B cell (primary cell): ENCODE data around the gene NLGN1. TPM values are rescaled to one million over a fixed set of nuclear protein-coding genes. Genes with fewer than 3 reads are reported as not detected.

ENCODE experiments used
- ATAC-seq: fragments of 200-7000 bp; cut with Tn5 transposase; one replicate; pipeline ENCODE4 v1.10.0; 2021; ENCODE audit warnings: low read depth, mild to moderate bottlenecking, moderate number of reproducible peaks, moderate library complexity
- CTCF ChIA-PET: fragments of 350-600 bp; sonication (Branson Sonifier 250); formaldehyde crosslinking; loops from one replicate; lab custom pipeline; 2021; ENCODE audit warnings: antibody characterized with exemption, inconsistent platforms; lab: Charles Lee
- POLR2A ChIA-PET: fragments of 350-600 bp; sonication (Branson Sonifier 250); formaldehyde crosslinking; loops from one replicate; lab custom pipeline; 2021; ENCODE audit warnings: antibody characterized with exemption; lab: Charles Lee
- DNase-seq: peaks from one replicate; pipeline ENCODE4 v3.0.0; 2013
- H2AFZ ChIP-seq: 2 replicates; pipeline ENCODE4 v1.6.1; 2012; ENCODE audit warnings: mild to moderate bottlenecking, low read depth, low read length; ENCODE audit not compliant: insufficient read depth, poor library complexity, severe bottlenecking
- H3K27ac ChIP-seq, 2 donors: 1 replicate in 1 of 2; 2 replicates in 1 of 2; pipeline ENCODE4 v1.5.1; 2012 to 2013; ENCODE audit warnings: low read length in 2 of 2, mild to moderate bottlenecking in 2 of 2, moderate library complexity in 1 of 2
- H3K27me3 ChIP-seq, 4 experiments: fragments of 200-600 bp in 1 of 4; sonication (generic) in 1 of 4; replicated peaks in 1 of 4; 1 replicate in 2 of 4; 2 replicates in 2 of 4; pipeline versions ENCODE4 v1.6.1 to v1.7.0; 2013 to 2016; ENCODE audit warnings: low read length in 3 of 4, mild to moderate bottlenecking in 2 of 4, mixed read lengths in 1 of 4, moderate library complexity in 1 of 4; ENCODE audit not compliant: insufficient read depth in 4 of 4, control insufficient read depth in 3 of 4; ENCODE audit errors: control extremely low read depth in 1 of 4
- H3K36me3 ChIP-seq, 2 experiments: replicated peaks in 1 of 2; 1 replicate in 1 of 2; 2 replicates in 1 of 2; pipeline versions ENCODE4 v1.6.1 to v1.7.1; 2013; ENCODE audit warnings: low read length in 1 of 2; ENCODE audit not compliant: insufficient read depth in 2 of 2, control insufficient read depth in 1 of 2; ENCODE audit errors: control extremely low read depth in 1 of 2, extremely low read depth in 1 of 2
- H3K4me1 ChIP-seq, 2 donors: fragments of 200-600 bp in 1 of 2; sonication (generic) in 1 of 2; 1 replicate in 1 of 2; 2 replicates in 1 of 2; pipeline versions ENCODE4 v1.5.1 to v1.6.1; 2013 to 2017; ENCODE audit warnings: low read length in 2 of 2; ENCODE audit not compliant: control insufficient read depth in 2 of 2, insufficient read depth in 2 of 2
- H3K4me2 ChIP-seq: replicated peaks from 2 replicates; pipeline ENCODE3; 2012; ENCODE audit warnings: mild to moderate bottlenecking, low read depth, low read length; ENCODE audit not compliant: poor library complexity, severe bottlenecking
- H3K4me3 ChIP-seq, 5 experiments: fragments of 200-600 bp in 1 of 5; sonication (generic) in 1 of 5; 1 replicate in 3 of 5; 2 replicates in 2 of 5; pipeline versions ENCODE4 v1.5.1 to v1.7.0; 2011 to 2016; ENCODE audit warnings: low read length in 4 of 5, mild to moderate bottlenecking in 4 of 5, low read depth in 2 of 5, control low read depth in 1 of 5, moderate library complexity in 1 of 5; ENCODE audit not compliant: insufficient read depth in 1 of 5; ENCODE audit errors: control extremely low read depth in 1 of 5, extremely low read depth in 1 of 5
- H3K79me2 ChIP-seq: fragments of 200-600 bp; sonication (generic); one replicate; pipeline ENCODE4 v1.6.0; 2016; ENCODE audit warnings: low read length; ENCODE audit not compliant: control insufficient read depth, insufficient read depth
- H3K9ac ChIP-seq: fragments of 200-600 bp; sonication (generic); 2 replicates; pipeline ENCODE4 v1.6.1; 2017; ENCODE audit warnings: mild to moderate bottlenecking, low read length, moderate library complexity
- H3K9me3 ChIP-seq, 3 donors: one replicate each; pipeline versions ENCODE4 v1.6.1 to v1.7.1; 2013; ENCODE audit warnings: low read length in 2 of 3; ENCODE audit not compliant: control insufficient read depth in 2 of 3, insufficient read depth in 1 of 3; ENCODE audit errors: control extremely low read depth in 1 of 3
- H4K20me1 ChIP-seq: 2 replicates; pipeline ENCODE4 v1.6.0; 2012; ENCODE audit warnings: mild to moderate bottlenecking, low read length; ENCODE audit not compliant: insufficient read depth, control insufficient read depth, poor library complexity, severe bottlenecking
- H3K27ac Mint-ChIP-seq: one replicate; pipeline ENCODE4 v1.8.0; 2021; ENCODE audit warnings: mixed read lengths
- H3K27me3 Mint-ChIP-seq: one replicate; pipeline ENCODE4 v1.8.0; 2021; ENCODE audit warnings: mixed read lengths
- H3K4me1 Mint-ChIP-seq: one replicate; pipeline ENCODE4 v1.8.0; 2021; ENCODE audit warnings: mixed read lengths
- H3K4me3 Mint-ChIP-seq: one replicate; pipeline ENCODE4 v1.8.0; 2021; ENCODE audit warnings: mixed read lengths
- H3K9me3 Mint-ChIP-seq: one replicate; pipeline ENCODE4 v1.8.0; 2022; ENCODE audit warnings: mixed read lengths; ENCODE audit not compliant: insufficient read depth
- EZH2 ChIP-seq: IDR thresholded peaks from 2 replicates; pipeline ENCODE4 v1.6.1; 2012; ENCODE audit warnings: borderline replicate concordance, low read depth, mild to moderate bottlenecking, moderate library complexity, low read length; ENCODE audit not compliant: insufficient read depth, poor library complexity, severe bottlenecking
- WGBS: methylation state at CpG from one replicate; pipeline ENCODE4 v1.1.5; 2013; ENCODE audit warnings: missing lambda C conversion rate; ENCODE audit not compliant: insufficient coverage; 5-methylcytosine and 5-hydroxymethylcytosine counted together
- intact Hi-C: fragments of 100-400 bp; cut with micrococcal nuclease; formaldehyde crosslinking; loops from one replicate; pipeline ENCODE4 v1.10.0; 2022
- polyA plus RNA-seq: library from polyadenylated mRNA; depleted of rRNA; stranded (reverse); fragments of >200 nt; gene quantifications from 2 replicates; pipeline ENCODE4 v1.2.3, GENCODE V29; 2012
- total RNA-seq, 2 donors: library from RNA; stranded (reverse); fragments of 120-200 nt in 1 of 2; gene quantifications; 1 replicate in 1 of 2; 2 replicates in 1 of 2; pipeline versions ENCODE4 v1.2.3 to v1.2.4, GENCODE V29; 2013 to 2022
- TF ChIP-seq, protein P1 (sequence below): fragments of 200-600 bp; IDR thresholded peaks from one replicate; pipeline ENCODE4 v1.8.0; 2022; ENCODE audit warnings: antibody characterized with exemption, mild to moderate bottlenecking

Gene NLGN1
- total and polyA plus RNA-seq, 2 donors (not counting 1 experiment from before 2014, with no cell fraction given), result not detected

DNA sequence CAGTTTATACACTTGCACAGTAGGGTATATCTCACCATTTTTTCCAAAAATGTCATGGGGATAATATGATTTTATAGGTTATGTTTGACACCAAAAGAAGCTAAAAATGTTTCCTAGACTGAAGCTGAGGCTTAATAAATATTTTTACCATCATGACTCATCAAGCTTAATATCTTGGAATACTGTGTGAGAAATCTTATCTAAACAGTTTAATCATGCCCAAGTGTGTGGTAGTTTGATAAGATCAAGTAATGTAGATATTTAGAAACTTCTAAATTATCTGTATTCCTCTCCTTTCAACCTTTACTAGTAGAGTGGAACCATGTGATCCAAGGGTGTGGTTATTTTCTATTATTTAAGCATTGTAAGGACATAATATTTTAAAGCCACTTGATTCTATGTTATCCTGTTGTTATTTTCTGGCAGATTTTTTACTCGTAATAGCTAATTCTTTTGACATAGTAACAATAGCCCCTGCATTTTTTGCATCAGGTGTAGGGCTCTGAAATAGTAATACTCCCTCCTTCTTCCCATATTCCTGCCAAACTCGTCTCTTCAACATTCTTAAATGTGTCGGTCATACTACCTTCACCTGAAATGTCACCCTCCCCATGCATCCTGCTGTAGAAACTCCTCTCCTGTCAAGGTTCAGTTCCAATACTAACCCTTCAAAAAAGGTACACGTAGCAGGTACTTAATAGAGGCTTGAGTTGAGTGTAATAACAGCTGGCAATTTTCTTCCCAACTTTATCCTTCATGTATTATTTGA is 729.6 kb downstream of the NLGN1 start:
- Mint-ChIP-seq H3K27ac (no peak overlapping the region), H3K4me1 (no peaks in the 10 kb centered on the region), H3K4me3 (no peak overlapping the region), H3K27me3 (no peaks in the 10 kb centered on the region), H3K9me3 (peaks cover 2% of the 10 kb centered on the region)
- intact Hi-C loops, result no loop called here
- Histone ChIP-seq H3K4me1 (no peaks in the 10 kb centered on the region), H4K20me1 (no peaks in the 10 kb centered on the region), H3K4me3 (no peak overlapping the region), H3K4me2 (no peak overlapping the region), H3K27ac (no peak overlapping the region), H3K9ac (no peak overlapping the region), H3K36me3 (no peaks in the 10 kb centered on the region), H3K27me3 (no peaks in the 10 kb centered on the region), H3K9me3 (no peaks in the 10 kb centered on the region), H2AFZ (no peak overlapping the region), H3K79me2 (no peaks in the 10 kb centered on the region)
- no CpG with 5 or more reads among the region's 4 CpGs for WGBS
- ATAC-seq (no peak), DNase-seq (no peak)
- ChIA-PET POLR2A (no interaction called here), CTCF (no interaction called here)
- TF ChIP-seq, protein P1, sequence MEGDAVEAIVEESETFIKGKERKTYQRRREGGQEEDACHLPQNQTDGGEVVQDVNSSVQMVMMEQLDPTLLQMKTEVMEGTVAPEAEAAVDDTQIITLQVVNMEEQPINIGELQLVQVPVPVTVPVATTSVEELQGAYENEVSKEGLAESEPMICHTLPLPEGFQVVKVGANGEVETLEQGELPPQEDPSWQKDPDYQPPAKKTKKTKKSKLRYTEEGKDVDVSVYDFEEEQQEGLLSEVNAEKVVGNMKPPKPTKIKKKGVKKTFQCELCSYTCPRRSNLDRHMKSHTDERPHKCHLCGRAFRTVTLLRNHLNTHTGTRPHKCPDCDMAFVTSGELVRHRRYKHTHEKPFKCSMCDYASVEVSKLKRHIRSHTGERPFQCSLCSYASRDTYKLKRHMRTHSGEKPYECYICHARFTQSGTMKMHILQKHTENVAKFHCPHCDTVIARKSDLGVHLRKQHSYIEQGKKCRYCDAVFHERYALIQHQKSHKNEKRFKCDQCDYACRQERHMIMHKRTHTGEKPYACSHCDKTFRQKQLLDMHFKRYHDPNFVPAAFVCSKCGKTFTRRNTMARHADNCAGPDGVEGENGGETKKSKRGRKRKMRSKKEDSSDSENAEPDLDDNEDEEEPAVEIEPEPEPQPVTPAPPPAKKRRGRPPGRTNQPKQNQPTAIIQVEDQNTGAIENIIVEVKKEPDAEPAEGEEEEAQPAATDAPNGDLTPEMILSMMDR, result no peak

DNA sequence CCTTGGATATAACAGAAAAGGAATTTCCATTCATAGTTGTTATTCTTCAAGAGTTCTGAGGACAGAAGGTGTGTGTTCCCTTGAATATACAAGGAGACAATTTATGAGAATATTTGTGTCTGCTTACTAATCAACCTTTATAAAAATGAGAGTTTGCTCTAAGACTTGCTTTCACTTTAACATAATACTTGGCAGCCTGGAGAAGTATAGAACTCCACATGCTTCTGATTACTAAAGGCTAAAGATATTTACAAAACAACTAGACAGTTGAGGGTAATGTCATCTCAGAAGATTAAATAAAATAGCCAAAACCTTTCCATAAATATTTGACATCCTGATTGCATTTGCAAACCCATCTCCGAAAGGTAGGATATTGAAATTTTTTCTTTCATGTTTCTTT is 734.5 kb downstream of the NLGN1 start:
- no peak overlapping the region for H3K4me2 ChIP-seq
- Mint-ChIP-seq H3K9me3 (no peaks in the 10 kb centered on the region), H3K27ac (no peak overlapping the region), H3K4me3 (no peak overlapping the region), H3K27me3 (no peaks in the 10 kb centered on the region), H3K4me1 (no peaks in the 10 kb centered on the region)
- H2AFZ ChIP-seq, result no peak overlapping the region
- POLR2A ChIA-PET, result no interaction called here
- H3K4me1 ChIP-seq, result no peaks in the 10 kb centered on the region
- H4K20me1 ChIP-seq, result no peaks in the 10 kb centered on the region
- intact Hi-C loops, result no loop called here
- TF ChIP-seq EZH2, result no peak
- TF ChIP-seq, protein P1, result no peak
- no CpG with 5 or more reads among the region's 1 CpG for WGBS
- no peak overlapping the region for H3K9ac ChIP-seq
- ATAC-seq (no peak), DNase-seq (no peak)
- no peaks in the 10 kb centered on the region for H3K36me3 ChIP-seq
- H3K79me2 ChIP-seq, result no peaks in the 10 kb centered on the region
- H3K9me3 ChIP-seq, result no peaks in the 10 kb centered on the region
- H3K4me3 ChIP-seq, result no peak overlapping the region
- CTCF ChIA-PET, result no interaction called here
- H3K27me3 ChIP-seq, result no peaks in the 10 kb centered on the region
- H3K27ac ChIP-seq, result no peak overlapping the region
